ENCODE measurements around the gene FERMT2. TPM values are rescaled to one million over a fixed set of nuclear protein-coding genes. Genes with fewer than 3 reads are reported as not detected.
A peak's percentile ranks its signal among the peaks of the same experiment; 100 is the strongest.

FERMT2 gene
- total and polyA plus RNA-seq, 8 donors = 25.9 to 213 (median 63.3) TPM

- Histone ChIP-seq H3K36me3 (no peaks in the 10 kb centered on the region), H3K27me3 (no peaks in the 10 kb centered on the region), H3K9me3 (no peaks in the 10 kb centered on the region), H3K4me1 (peaks cover 0 to 7% (median 2%) of the 10 kb centered on the region in 4 donors), H3K4me3 (no peak overlapping the region), H3K27ac (no peak overlapping the region)
- intact Hi-C loops (cut with DNase I; ENCODE audit: low total_unique reads) = no loop called here
- TF ChIP-seq POLR2AphosphoS5 (IDR thresholded peaks at IDR 0.05) (no peak), POLR2A (IDR thresholded peaks at IDR 0.05) (no peak), EP300 (IDR thresholded peaks at IDR 0.05) (no peak)
- TF ChIP-seq, protein P1, sequence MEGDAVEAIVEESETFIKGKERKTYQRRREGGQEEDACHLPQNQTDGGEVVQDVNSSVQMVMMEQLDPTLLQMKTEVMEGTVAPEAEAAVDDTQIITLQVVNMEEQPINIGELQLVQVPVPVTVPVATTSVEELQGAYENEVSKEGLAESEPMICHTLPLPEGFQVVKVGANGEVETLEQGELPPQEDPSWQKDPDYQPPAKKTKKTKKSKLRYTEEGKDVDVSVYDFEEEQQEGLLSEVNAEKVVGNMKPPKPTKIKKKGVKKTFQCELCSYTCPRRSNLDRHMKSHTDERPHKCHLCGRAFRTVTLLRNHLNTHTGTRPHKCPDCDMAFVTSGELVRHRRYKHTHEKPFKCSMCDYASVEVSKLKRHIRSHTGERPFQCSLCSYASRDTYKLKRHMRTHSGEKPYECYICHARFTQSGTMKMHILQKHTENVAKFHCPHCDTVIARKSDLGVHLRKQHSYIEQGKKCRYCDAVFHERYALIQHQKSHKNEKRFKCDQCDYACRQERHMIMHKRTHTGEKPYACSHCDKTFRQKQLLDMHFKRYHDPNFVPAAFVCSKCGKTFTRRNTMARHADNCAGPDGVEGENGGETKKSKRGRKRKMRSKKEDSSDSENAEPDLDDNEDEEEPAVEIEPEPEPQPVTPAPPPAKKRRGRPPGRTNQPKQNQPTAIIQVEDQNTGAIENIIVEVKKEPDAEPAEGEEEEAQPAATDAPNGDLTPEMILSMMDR (IDR thresholded peaks at IDR 0.05) = no peak
- DNase-seq = peak in 1 of 2 donors; percentile 53
- 24 to 36% (median 29%) methylated on average over 3 of the region's 3 CpGs for WGBS, 5 donors
Observed at GRCh38 chr14:52977798-52978197, 26.9 kb upstream of the FERMT2 start.

- DNase-seq = no peak
- no peak overlapping the region for H3K27ac ChIP-seq
- H3K9me3 ChIP-seq = no peaks in the 10 kb centered on the region
- intact Hi-C loops (cut with DNase I; ENCODE audit: low total_unique reads) = no loop called here
- H3K4me3 ChIP-seq = no peak overlapping the region
- H3K27me3 ChIP-seq = no peaks in the 10 kb centered on the region
- no peaks in the 10 kb centered on the region for H3K36me3 ChIP-seq
- TF ChIP-seq POLR2AphosphoS5 (IDR thresholded peaks at IDR 0.05) (no peak), POLR2A (IDR thresholded peaks at IDR 0.05) (no peak), EP300 (IDR thresholded peaks at IDR 0.05) (no peak)
- TF ChIP-seq, protein P1 (IDR thresholded peaks at IDR 0.05) = no peak
- peaks cover 0 to 7% (median 2%) of the 10 kb centered on the region in 4 donors for H3K4me1 ChIP-seq
Observed at GRCh38 chr14:52974406-52974805, 23.6 kb upstream of the FERMT2 start.

DNA sequence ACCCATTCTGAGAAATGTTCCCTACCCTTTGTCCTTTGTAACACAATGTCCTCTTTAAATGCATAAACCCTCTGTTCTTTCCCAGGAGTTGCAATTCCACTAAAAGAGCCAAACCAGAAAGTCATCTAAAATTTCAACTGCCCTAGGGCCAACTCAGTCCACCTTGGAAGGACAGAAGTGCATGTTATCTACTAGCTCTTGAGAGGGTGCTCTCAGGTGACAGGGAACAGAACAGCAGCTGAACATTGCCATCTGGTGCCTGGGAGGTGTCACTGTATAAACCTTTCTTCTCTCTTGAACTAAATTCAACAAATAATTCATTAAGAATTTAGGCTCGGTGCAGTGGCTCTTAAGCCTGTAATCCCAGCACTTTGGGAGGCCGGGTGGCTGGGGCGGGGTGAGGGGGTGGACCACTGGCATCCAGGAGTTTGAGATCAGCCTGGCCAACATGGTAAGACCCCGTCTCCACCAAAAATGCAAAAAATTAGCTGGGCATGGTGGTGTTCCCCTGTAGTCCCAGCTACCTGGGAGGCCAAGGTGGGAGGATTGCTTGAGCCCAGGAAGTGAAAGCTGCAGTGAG is 10.3 kb upstream of the FERMT2 start:
- intact Hi-C loops (cut with DNase I; ENCODE audit: low total_unique reads) = loop anchor here (5.0 kb wide), 1 partner anchor 134 kb away; no protein-coding TSS in a partner anchor
- no peak overlapping the region for H3K4me3 ChIP-seq

GRCh38 chr14:52960627-52961026 is 9.8 kb upstream of the FERMT2 start:
- Histone ChIP-seq H3K36me3 (no peaks in the 10 kb centered on the region), H3K9me3 (no peaks in the 10 kb centered on the region), H3K27me3 (no peaks in the 10 kb centered on the region), H3K4me3 (no peak overlapping the region), H3K4me1 (peaks cover 0 to 16% (median 12%) of the 10 kb centered on the region in 4 donors), H3K27ac (peak overlapping the region in 3 of 5 donors; percentile 40 to 56 (median 52))
- DNase-seq = peak in 1 of 2 donors; percentile 41
- intact Hi-C loops (cut with DNase I; ENCODE audit: low total_unique reads) = loop anchor here (5.0 kb wide), 1 partner anchor 133 kb away; no protein-coding TSS in a partner anchor
- peak in 1 of 3 donors; percentile 6 for TF ChIP-seq POLR2AphosphoS5 (IDR thresholded peaks at IDR 0.05)
- no peak for TF ChIP-seq POLR2A (IDR thresholded peaks at IDR 0.05)
- 17 to 60% (median 30%) methylated on average over 3 of the region's 3 CpGs for WGBS, 5 donors

More for the DNA sequence above, 10.3 kb upstream of the FERMT2 start:
- peak overlapping the region in 3 of 5 donors; percentile 40 to 56 (median 52) for H3K27ac ChIP-seq
- DNase-seq = peak; percentile 62 to 79
- no peaks in the 10 kb centered on the region for H3K9me3 ChIP-seq
- WGBS, 5 donors = 58 to 74% (median 65%) methylated on average over 4 of the region's 4 CpGs
- peaks cover 0 to 16% (median 12%) of the 10 kb centered on the region in 4 donors for H3K4me1 ChIP-seq
- H3K36me3 ChIP-seq = no peaks in the 10 kb centered on the region
- H3K27me3 ChIP-seq = no peaks in the 10 kb centered on the region
- TF ChIP-seq, protein P1 (IDR thresholded peaks at IDR 0.05) = peak in 5 of 7 experiments; percentile 36 to 80 (median 67)
- TF ChIP-seq POLR2AphosphoS5 (IDR thresholded peaks at IDR 0.05) (peak in 1 of 3 donors; percentile 16), POLR2A (IDR thresholded peaks at IDR 0.05) (no peak), EP300 (IDR thresholded peaks at IDR 0.05) (no peak)
